WTC11 (cell line): ENCODE measurements around the gene AP1G1. TPM values are rescaled to one million over a fixed set of nuclear protein-coding genes. Genes with fewer than 3 reads are reported as not detected.

ENCODE experiments used
- ATAC-seq: fragments of 200-7000 bp; cut with Tn5 transposase; 2 replicates; pipeline ENCODE4 v1.10.0; 2021; ENCODE audit warnings: mild to moderate bottlenecking, moderate library complexity
- CTCF ChIA-PET: fragments of 300-600 bp; sonication (Branson Sonifier 250); formaldehyde crosslinking; loops from one replicate; lab custom pipeline; 2021; ENCODE audit warnings: antibody characterized with exemption; lab: Charles Lee
- POLR2A ChIA-PET: fragments of 350-600 bp; sonication (Branson Sonifier 250); formaldehyde crosslinking; loops from one replicate; lab custom pipeline; 2021; ENCODE audit warnings: antibody characterized with exemption; lab: Charles Lee
- DNase-seq: peaks from one replicate; pipeline ENCODE4 v3.0.0; 2021; ENCODE audit warnings: low spot score
- H3K27ac Mint-ChIP-seq: 2 replicates; pipeline ENCODE4 v1.8.0; 2021; ENCODE audit warnings: mixed read lengths
- H3K27me3 Mint-ChIP-seq: 2 replicates; pipeline ENCODE4 v1.8.0; 2021; ENCODE audit warnings: low read depth, mild to moderate bottlenecking, moderate library complexity, mixed read lengths
- H3K36me3 Mint-ChIP-seq: 2 replicates; pipeline ENCODE4 v1.8.0; 2021; ENCODE audit warnings: mixed read lengths
- H3K4me1 Mint-ChIP-seq: 2 replicates; pipeline ENCODE4 v1.8.0; 2022; ENCODE audit warnings: mixed read lengths
- H3K4me3 Mint-ChIP-seq: 2 replicates; pipeline ENCODE4 v1.8.0; 2021; ENCODE audit warnings: mild to moderate bottlenecking, moderate library complexity, mixed read lengths
- H3K9me3 Mint-ChIP-seq: 2 replicates; pipeline ENCODE4 v1.8.0; 2021; ENCODE audit warnings: mixed read lengths
- ATF1 ChIP-seq: sonication (generic); formaldehyde crosslinking; IDR thresholded peaks from 2 replicates; pipeline ENCODE4 v1.8.1; 2023; ENCODE audit warnings: mild to moderate bottlenecking, moderate library complexity, missing genetic modification reagents
- ATF2 ChIP-seq: sonication (generic); formaldehyde crosslinking; IDR thresholded peaks from 2 replicates; pipeline ENCODE4 v1.8.1; 2022; ENCODE audit warnings: low read depth, missing genetic modification reagents, borderline replicate concordance
- CREM ChIP-seq: sonication (generic); formaldehyde crosslinking; IDR thresholded peaks from 2 replicates; pipeline ENCODE4 v1.8.1; 2022; ENCODE audit warnings: mild to moderate bottlenecking, missing genetic modification reagents, moderate library complexity
- CTCF ChIP-seq: fragments of 200-600 bp; IDR thresholded peaks from 2 replicates; pipeline ENCODE4 v1.8.0; 2022; ENCODE audit warnings: antibody characterized with exemption
- IRF2 ChIP-seq: sonication (generic); formaldehyde crosslinking; IDR thresholded peaks from 2 replicates; pipeline ENCODE4 v1.8.0; 2022; ENCODE audit warnings: low read depth, missing genetic modification reagents, borderline replicate concordance
- JUN ChIP-seq: sonication (generic); formaldehyde crosslinking; IDR thresholded peaks from 2 replicates; pipeline ENCODE4 v1.8.0; 2023; ENCODE audit warnings: mild to moderate bottlenecking, missing genetic modification reagents
- MXD4 ChIP-seq: fragments of 250-450 bp; sonication (Bioruptor Pico); IDR thresholded peaks from 2 replicates; pipeline ENCODE4 v1.8.0; 2021; ENCODE audit warnings: mild to moderate bottlenecking, moderate library complexity, borderline replicate concordance
- ZNF396 ChIP-seq: fragments of 250-450 bp; sonication (Bioruptor Pico); IDR thresholded peaks from 2 replicates; pipeline ENCODE4 v1.8.0; 2021; ENCODE audit warnings: mild to moderate bottlenecking, moderate library complexity, borderline replicate concordance
- ZNF423 ChIP-seq: fragments of 250-450 bp; sonication (Bioruptor Pico); IDR thresholded peaks from 2 replicates; pipeline ENCODE4 v2.1.2; 2022; ENCODE audit warnings: mild to moderate bottlenecking, moderate library complexity
- total RNA-seq: library from RNA; stranded (reverse); gene quantifications from 3 replicates; pipeline ENCODE4 v1.2.3, GENCODE V29; 2021
- TF ChIP-seq, protein P1 (sequence below): sonication (generic); formaldehyde crosslinking; IDR thresholded peaks from 2 replicates; pipeline ENCODE4 v1.8.0; 2022; ENCODE audit warnings: missing genetic modification reagents
- TF ChIP-seq, protein P2 (sequence below): sonication (generic); formaldehyde crosslinking; IDR thresholded peaks from 2 replicates; pipeline ENCODE4 v1.8.0; 2022; ENCODE audit warnings: mild to moderate bottlenecking, missing genetic modification reagents
- TF ChIP-seq, protein P3 (sequence below): fragments of 250-450 bp; sonication (Bioruptor Pico); IDR thresholded peaks from 2 replicates; pipeline ENCODE4 v1.9.0; 2021; ENCODE audit warnings: moderate library complexity, mild to moderate bottlenecking, inconsistent platforms, borderline replicate concordance

AP1G1 gene
- total RNA-seq, 1 experiment from 2014 or later = 72.4 TPM

DNA sequence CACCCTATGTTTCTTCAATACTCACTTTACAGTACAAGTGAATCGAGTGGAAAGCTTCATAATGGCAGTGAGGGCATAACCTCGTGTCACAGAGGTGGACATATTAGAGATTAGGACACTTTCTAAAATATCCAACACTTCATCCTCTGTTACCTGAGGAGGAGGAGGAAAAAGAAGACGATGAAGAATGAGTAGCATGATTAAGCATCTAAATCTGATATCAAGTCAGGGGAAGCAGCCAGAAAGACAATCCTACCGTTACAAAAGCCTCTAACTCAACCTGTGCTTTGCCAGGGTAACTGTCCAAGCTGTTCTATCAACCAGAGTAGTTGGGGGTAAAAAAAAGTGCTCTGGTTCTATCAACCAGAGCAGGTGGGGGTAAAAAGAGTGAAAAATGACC, 60.4 kb downstream of the AP1G1 start:
- Mint-ChIP-seq H3K27ac (no peak overlapping the region; the same call in 1 of the 2 replicates), H3K4me3 (no peak overlapping the region), H3K4me1 (no peaks in the 10 kb centered on the region), H3K36me3 (peaks cover 46% of the 10 kb centered on the region), H3K9me3 (no peaks in the 10 kb centered on the region), H3K27me3 (no peaks in the 10 kb centered on the region)
- POLR2A ChIA-PET = no interaction called here
- DNase-seq (no peak), ATAC-seq (no peak)
- TF ChIP-seq, protein P1, sequence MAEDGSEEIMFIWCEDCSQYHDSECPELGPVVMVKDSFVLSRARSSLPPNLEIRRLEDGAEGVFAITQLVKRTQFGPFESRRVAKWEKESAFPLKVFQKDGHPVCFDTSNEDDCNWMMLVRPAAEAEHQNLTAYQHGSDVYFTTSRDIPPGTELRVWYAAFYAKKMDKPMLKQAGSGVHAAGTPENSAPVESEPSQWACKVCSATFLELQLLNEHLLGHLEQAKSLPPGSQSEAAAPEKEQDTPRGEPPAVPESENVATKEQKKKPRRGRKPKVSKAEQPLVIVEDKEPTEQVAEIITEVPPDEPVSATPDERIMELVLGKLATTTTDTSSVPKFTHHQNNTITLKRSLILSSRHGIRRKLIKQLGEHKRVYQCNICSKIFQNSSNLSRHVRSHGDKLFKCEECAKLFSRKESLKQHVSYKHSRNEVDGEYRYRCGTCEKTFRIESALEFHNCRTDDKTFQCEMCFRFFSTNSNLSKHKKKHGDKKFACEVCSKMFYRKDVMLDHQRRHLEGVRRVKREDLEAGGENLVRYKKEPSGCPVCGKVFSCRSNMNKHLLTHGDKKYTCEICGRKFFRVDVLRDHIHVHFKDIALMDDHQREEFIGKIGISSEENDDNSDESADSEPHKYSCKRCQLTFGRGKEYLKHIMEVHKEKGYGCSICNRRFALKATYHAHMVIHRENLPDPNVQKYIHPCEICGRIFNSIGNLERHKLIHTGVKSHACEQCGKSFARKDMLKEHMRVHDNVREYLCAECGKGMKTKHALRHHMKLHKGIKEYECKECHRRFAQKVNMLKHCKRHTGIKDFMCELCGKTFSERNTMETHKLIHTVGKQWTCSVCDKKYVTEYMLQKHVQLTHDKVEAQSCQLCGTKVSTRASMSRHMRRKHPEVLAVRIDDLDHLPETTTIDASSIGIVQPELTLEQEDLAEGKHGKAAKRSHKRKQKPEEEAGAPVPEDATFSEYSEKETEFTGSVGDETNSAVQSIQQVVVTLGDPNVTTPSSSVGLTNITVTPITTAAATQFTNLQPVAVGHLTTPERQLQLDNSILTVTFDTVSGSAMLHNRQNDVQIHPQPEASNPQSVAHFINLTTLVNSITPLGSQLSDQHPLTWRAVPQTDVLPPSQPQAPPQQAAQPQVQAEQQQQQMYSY (CRISPR knock-in tag) = no peak
- TF ChIP-seq ATF1 (CRISPR knock-in tag) = no peak
- CTCF ChIA-PET = no interaction called here

DNA sequence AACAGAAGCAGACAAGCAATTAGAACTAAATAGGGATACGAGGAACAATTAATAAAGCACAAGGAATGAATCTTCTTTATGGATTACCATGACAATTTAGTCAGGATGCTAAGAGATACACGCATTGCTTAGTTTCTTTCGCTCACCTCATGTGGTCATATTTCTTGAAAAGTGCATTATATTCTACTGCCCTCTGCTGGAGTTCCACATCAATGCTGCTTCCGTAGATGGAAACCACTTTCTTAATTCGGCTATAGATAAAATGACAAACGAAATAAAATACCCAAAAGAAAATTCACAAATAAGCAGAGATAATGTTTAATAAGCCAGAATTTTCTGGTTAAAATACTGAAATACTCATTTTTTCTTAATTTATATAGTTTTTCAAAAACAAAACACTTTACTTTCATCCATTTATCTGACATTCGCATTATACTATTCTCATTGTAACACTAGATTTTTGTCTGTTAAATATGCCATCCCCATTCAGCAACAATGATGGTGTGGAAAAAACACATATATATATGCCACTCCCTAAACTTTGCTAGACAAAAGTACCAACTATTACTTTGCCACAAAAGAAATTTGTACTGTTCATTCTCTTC, 62.1 kb downstream of the AP1G1 start:
- Mint-ChIP-seq H3K27ac (no peak overlapping the region), H3K9me3 (no peaks in the 10 kb centered on the region), H3K4me3 (no peak overlapping the region), H3K27me3 (no peaks in the 10 kb centered on the region), H3K4me1 (no peaks in the 10 kb centered on the region), H3K36me3 (peaks cover 50% of the 10 kb centered on the region)
- DNase-seq = no peak
- no peak; the same call in 1 of the 2 replicates for ATAC-seq
- CTCF ChIA-PET = no interaction called here
- TF ChIP-seq, protein P1 (CRISPR knock-in tag) = no peak
- TF ChIP-seq CTCF = peak; percentile 30; the same call in 1 of the 2 replicates
- POLR2A ChIA-PET = no interaction called here

DNA sequence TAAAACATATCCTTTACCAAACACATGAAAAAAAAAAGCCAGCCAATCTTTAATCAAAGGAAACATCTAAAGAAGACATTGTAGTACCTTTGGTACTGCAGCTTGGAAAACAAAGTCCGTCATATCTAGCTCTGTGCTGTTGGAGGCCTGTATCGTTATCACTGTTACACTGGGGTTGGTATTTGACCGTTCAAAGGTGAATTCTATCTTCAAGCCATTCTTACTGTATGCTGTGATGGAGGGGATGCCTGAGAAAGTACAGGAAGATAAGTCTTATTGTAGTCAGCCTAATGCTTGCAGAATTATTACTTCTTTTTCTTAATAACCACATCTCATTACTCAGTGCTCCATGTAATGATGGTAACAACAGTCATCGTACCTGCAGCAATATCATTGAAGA, 69.8 kb downstream of the AP1G1 start:
- no peak overlapping the region for H3K4me3 Mint-ChIP-seq
- H3K4me1 Mint-ChIP-seq = no peaks in the 10 kb centered on the region
- no peak for ATAC-seq
- H3K27me3 Mint-ChIP-seq = no peaks in the 10 kb centered on the region
- H3K9me3 Mint-ChIP-seq = no peaks in the 10 kb centered on the region
- peaks cover 56% of the 10 kb centered on the region for H3K36me3 Mint-ChIP-seq
- POLR2A ChIA-PET = no interaction called here
- CTCF ChIA-PET = no interaction called here
- H3K27ac Mint-ChIP-seq = no peak overlapping the region
- no peak for DNase-seq
- TF ChIP-seq ZNF423 (CRISPR knock-in tag) = no peak
- TF ChIP-seq, protein P2, sequence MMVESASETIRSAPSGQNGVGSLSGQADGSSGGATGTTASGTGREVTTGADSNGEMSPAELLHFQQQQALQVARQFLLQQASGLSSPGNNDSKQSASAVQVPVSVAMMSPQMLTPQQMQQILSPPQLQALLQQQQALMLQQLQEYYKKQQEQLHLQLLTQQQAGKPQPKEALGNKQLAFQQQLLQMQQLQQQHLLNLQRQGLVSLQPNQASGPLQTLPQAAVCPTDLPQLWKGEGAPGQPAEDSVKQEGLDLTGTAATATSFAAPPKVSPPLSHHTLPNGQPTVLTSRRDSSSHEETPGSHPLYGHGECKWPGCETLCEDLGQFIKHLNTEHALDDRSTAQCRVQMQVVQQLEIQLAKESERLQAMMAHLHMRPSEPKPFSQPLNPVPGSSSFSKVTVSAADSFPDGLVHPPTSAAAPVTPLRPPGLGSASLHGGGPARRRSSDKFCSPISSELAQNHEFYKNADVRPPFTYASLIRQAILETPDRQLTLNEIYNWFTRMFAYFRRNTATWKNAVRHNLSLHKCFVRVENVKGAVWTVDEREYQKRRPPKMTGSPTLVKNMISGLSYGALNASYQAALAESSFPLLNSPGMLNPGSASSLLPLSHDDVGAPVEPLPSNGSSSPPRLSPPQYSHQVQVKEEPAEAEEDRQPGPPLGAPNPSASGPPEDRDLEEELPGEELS (CRISPR knock-in tag) = no peak
- TF ChIP-seq JUN = no peak
- TF ChIP-seq IRF2 = no peak
- no peak for TF ChIP-seq ZNF396 (CRISPR knock-in tag)
- TF ChIP-seq MXD4 (CRISPR knock-in tag) = no peak
- TF ChIP-seq ATF2 (CRISPR knock-in tag) = no peak
- TF ChIP-seq, protein P3, sequence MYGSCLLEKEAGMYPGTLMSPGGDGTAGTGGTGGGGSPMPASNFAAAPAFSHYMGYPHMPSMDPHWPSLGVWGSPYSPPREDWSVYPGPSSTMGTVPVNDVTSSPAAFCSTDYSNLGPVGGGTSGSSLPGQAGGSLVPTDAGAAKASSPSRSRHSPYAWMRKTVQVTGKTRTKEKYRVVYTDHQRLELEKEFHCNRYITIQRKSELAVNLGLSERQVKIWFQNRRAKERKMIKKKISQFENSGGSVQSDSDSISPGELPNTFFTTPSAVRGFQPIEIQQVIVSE = no peak
- no peak for TF ChIP-seq CREM
- TF ChIP-seq, all 79 proteins: peak for 0
